HepG2 (cell line): ENCODE measurements around the gene NR1H2. TPM values are rescaled to one million over a fixed set of nuclear protein-coding genes. Genes with fewer than 3 reads are reported as not detected.

Experiments used
- EEA1 ChIP-seq: sonication (generic); formaldehyde crosslinking; IDR thresholded peaks from 2 replicates; pipeline ENCODE4 v1.5.1; 2020; ENCODE audit warnings: mild to moderate bottlenecking, missing genetic modification reagents, borderline replicate concordance
- ELF1 ChIP-seq: sonication (generic); formaldehyde crosslinking; IDR thresholded peaks from 2 replicates; pipeline ENCODE4 v1.4.0; 2020; ENCODE audit warnings: missing genetic modification reagents
- HNF1B ChIP-seq: sonication (generic); formaldehyde crosslinking; IDR thresholded peaks from 2 replicates; pipeline ENCODE4 v1.5.1; 2020; ENCODE audit warnings: mild to moderate bottlenecking, moderate library complexity, missing genetic modification reagents
- HNRNPL ChIP-seq: fragments of 200-400 bp; formaldehyde crosslinking; IDR thresholded peaks from 2 replicates; pipeline ENCODE4 v1.6.1; 2017; ENCODE audit warnings: mild to moderate bottlenecking, low read depth, low read length
- HOXA7 ChIP-seq: sonication (generic); formaldehyde crosslinking; IDR thresholded peaks from 2 replicates; pipeline ENCODE4 v1.8.1; 2022; ENCODE audit warnings: mild to moderate bottlenecking, missing genetic modification reagents, moderate library complexity
- IKZF4 ChIP-seq: sonication (generic); formaldehyde crosslinking; IDR thresholded peaks from 2 replicates; pipeline ENCODE4 v1.5.1; 2020; ENCODE audit warnings: borderline replicate concordance, mild to moderate bottlenecking, low read depth, missing genetic modification reagents; ENCODE audit errors: not compliant biosample characterization
- IRF1 ChIP-seq: sonication (generic); formaldehyde crosslinking; IDR thresholded peaks from 2 replicates; pipeline ENCODE4 v1.4.0; 2020; ENCODE audit warnings: low read depth, mild to moderate bottlenecking, missing genetic modification reagents
- KAT8 ChIP-seq: IDR thresholded peaks from 2 replicates; pipeline ENCODE4 v1.6.1; 2016; ENCODE audit warnings: missing genetic modification reagents, missing compliant biosample characterization
- MYC ChIP-seq: sonication (generic); formaldehyde crosslinking; IDR thresholded peaks from 2 replicates; pipeline ENCODE4 v1.9.0; 2021; ENCODE audit warnings: missing genetic modification reagents, borderline replicate concordance
- RFX1 ChIP-seq: fragments of 450-650 bp; IDR thresholded peaks from 2 replicates; pipeline ENCODE4 v1.6.1; 2017
- TBP ChIP-seq: sonication (generic); formaldehyde crosslinking; IDR thresholded peaks from 2 replicates; pipeline ENCODE4 v1.5.0; 2020; ENCODE audit warnings: missing genetic modification reagents
- THAP8 ChIP-seq: sonication (generic); formaldehyde crosslinking; IDR thresholded peaks from 2 replicates; pipeline ENCODE4 v1.5.1; 2020; ENCODE audit warnings: missing genetic modification reagents, mild to moderate bottlenecking, borderline replicate concordance
- TMF1 ChIP-seq: sonication (generic); formaldehyde crosslinking; IDR thresholded peaks from 2 replicates; pipeline ENCODE4 v1.8.1; 2022; ENCODE audit warnings: low read depth, missing genetic modification reagents
- USF2 ChIP-seq, 2 experiments: sonication (generic) in 1 of 2; formaldehyde crosslinking in 1 of 2; IDR thresholded peaks; 2 replicates each; pipeline versions ENCODE4 v1.5.1 to v1.6.1; 2011 to 2020; ENCODE audit warnings: borderline replicate concordance in 1 of 2, low read depth in 1 of 2, low read length in 1 of 2, mild to moderate bottlenecking in 1 of 2, missing genetic modification reagents in 1 of 2, moderate library complexity in 1 of 2
- ZBTB1 ChIP-seq: sonication (generic); formaldehyde crosslinking; IDR thresholded peaks from 2 replicates; pipeline ENCODE4 v1.4.0; 2020; ENCODE audit warnings: missing genetic modification reagents, borderline replicate concordance
- ZBTB7A ChIP-seq: sonication (generic); formaldehyde crosslinking; IDR thresholded peaks from 2 replicates; pipeline ENCODE4 v1.8.0; 2022; ENCODE audit warnings: mild to moderate bottlenecking, missing genetic modification reagents
- ZHX1 ChIP-seq: sonication (generic); formaldehyde crosslinking; IDR thresholded peaks from 2 replicates; pipeline ENCODE4 v1.8.1; 2022; ENCODE audit warnings: low read depth, mild to moderate bottlenecking, missing genetic modification reagents
- polyA plus RNA-seq, 8 experiments: library from polyadenylated mRNA; depleted of rRNA in 3 of 8; stranded (reverse) in 7 of 8; unstranded in 1 of 8; fragments of >200 nt; fragmentation: Illumina TruSeq in 4 of 8; extraction: Trizol in 4 of 8; gene quantifications; 2 replicates each; pipeline versions ENCODE4 v1.2.1 to v1.2.3, GENCODE V29; 2011 to 2016; ENCODE audit warnings: low read depth in 4 of 8, missing spikeins in 1 of 8, mixed read lengths in 1 of 8; ENCODE audit not compliant: insufficient read depth in 1 of 8
- total RNA-seq, 5 experiments: library from RNA; depleted of rRNA; stranded (reverse); fragments of >200 nt; fragmentation: Illumina TruSeq; extraction: Trizol; gene quantifications; 2 replicates each; pipeline ENCODE4 v1.2.3, GENCODE V29; 2016; ENCODE audit warnings: low read depth in 1 of 5
- TF ChIP-seq, protein P1 (sequence below): IDR thresholded peaks from 2 replicates; pipeline ENCODE4 v1.6.1; 2016; ENCODE audit warnings: missing biosample characterization, missing genetic modification reagents, low read depth

NR1H2 gene
- total and polyA plus RNA-seq, 2 of the 13 experiments (the other 11 are each of a cell fraction or from before 2014, with no cell fraction given): 10.3 to 13.5 TPM

DNA sequence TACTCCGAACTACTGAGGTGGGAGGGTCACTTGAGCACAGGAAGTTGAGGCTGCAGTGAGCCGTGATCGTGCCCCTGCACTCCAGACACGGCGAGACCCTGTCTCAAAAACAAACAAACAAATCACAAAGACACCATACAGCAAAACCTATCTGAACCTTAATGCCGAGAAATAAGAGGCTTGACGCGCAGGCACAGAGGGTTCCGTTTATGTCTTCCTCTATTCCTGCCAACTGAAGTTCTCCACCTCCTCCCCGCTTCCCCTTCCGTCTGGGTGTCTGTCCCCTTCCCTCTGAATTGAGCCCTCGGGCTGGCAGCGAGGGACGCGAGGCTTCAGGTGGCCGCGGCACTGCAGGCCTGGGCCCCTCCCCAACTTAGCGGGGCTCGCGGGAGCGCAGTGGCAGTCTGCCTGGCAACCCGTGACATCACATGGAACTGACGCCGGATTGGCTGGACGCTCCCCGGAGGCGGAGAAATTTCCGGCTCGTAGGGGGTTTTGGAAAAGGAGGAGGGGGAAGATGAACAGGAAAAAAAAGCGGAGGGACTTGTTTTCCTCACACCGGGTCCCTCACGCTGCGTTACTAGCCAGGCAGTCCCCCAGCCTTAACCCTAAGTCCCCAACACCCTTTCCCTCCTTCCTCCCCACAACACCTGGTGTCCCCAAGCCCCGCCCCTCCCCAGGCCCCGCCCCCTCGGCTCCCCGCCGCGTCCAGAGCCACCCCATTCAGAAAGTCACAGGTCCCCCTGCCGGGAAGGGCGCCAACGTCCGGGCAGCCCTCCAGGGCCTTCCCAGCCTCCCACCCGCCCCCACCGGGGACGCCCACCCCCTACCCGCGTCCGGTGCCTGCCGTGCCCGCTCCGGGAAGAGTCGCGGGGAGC is 55.3 kb downstream of the NR1H2 start (continued):
- TF ChIP-seq ZHX1 (no peak), ELF1 (CRISPR knock-in tag) (no peak), THAP8 (CRISPR knock-in tag) (no peak), ZBTB1 (CRISPR knock-in tag) (no peak), IKZF4 (CRISPR knock-in tag) (no peak), HNF1B (CRISPR knock-in tag) (peak; percentile 67; the same call in 1 of the 2 replicates), TBP (no peak), ZBTB7A (CRISPR knock-in tag) (peak; percentile 83; the same call in 1 of the 2 replicates), MYC (CRISPR knock-in tag) (0 out of 2 replicates have a peak, but pooled peaks have one; percentile 31), USF2 (IDR thresholded peaks at IDR 0.05; ENCODE audit: low read depth, low read length) (no peak), USF2 (CRISPR knock-in tag; IDR thresholded peaks at IDR 0.05; ENCODE audit: borderline replicate concordance) (peak; percentile 37; the same call in 1 of the 2 replicates), HNRNPL (peak; percentile 90), HOXA7 (CRISPR knock-in tag) (no peak), RFX1 (no peak), TMF1 (CRISPR knock-in tag) (no peak), IRF1 (no peak), EEA1 (CRISPR knock-in tag) (no peak), KAT8 (CRISPR knock-in tag) (peak; percentile 52; the same call in 1 of the 2 replicates)
- TF ChIP-seq, protein P1, sequence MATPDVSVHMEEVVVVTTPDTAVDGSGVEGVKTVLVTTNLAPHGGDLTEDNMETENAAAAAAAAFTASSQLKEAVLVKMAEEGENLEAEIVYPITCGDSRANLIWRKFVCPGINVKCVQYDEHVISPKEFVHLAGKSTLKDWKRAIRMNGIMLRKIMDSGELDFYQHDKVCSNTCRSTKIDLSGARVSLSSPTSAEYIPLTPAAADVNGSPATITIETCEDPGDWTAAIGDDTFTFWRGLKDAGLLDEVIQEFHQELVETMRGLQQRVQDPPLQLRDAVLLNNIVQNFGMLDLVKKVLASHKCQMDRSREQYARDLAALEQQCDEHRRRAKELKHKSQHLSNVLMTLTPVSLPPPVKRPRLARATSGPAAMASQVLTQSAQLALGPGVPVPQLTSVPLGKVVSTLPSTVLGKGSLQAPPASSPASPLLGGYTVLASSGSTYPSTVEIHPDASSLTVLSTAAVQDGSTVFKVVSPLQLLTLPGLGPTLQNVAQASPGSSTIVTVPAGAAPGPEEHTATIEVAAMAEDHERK (CRISPR knock-in tag): no peak
